NCI-H345 treated with DMSO at 0.1 percent for 48 hours (cell line): ENCODE measurements around the gene MAPK1.
"Not testable (repeated sequence)": the region's sequence is repeated elsewhere in the genome, so short reads cannot be mapped to it uniquely, and the experiment has no call there.

ENCODE experiments used
- DNase-seq: peaks from one replicate; lab custom pipeline; 2025; ENCODE audit not compliant: unreplicated experiment; lab: John Stamatoyannopoulos, UW

Gene MAPK1

DNA sequence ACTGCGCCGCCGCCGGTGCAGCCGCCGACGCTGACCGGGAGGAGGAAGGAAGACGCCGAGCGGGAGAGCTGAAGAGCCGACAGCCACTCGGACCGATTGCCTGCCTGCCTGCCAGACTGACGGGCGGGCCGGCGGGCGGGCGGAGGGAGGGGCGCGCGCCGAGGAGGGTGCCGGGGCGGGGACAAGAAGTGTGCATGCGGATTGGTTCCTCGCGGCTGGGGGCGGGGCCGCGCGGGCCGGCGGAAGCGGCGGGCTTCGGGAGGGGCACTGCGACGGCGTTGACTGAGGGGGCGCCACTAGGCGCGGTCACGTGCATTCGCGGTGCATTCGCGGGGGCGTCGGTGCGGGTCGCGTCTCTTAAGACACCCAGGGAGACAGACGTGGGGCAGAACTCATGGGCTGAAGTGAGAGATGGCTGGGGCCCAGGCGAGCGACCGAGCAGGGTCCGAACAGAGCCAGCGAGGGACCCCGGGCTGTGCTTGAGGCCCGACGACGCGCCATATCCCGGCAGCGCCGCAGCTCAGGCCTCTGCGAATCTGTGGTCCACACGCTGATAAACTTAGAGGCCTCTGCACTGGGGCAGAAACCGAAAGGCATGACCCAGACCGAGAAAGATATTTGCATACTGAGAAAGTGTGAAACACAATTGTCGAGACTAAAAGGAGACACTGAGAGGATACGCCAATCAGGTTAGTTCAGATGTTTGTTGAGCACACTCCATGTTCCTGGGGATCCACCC lies at the start of gene MAPK1:
Gene MAPK1 (minus strand): TSS at position 118 of the 739 bp plus-strand sequence. CDS start 205 bp downstream, outside the sequence.
- peak; percentile 77 for DNase-seq

DNA sequence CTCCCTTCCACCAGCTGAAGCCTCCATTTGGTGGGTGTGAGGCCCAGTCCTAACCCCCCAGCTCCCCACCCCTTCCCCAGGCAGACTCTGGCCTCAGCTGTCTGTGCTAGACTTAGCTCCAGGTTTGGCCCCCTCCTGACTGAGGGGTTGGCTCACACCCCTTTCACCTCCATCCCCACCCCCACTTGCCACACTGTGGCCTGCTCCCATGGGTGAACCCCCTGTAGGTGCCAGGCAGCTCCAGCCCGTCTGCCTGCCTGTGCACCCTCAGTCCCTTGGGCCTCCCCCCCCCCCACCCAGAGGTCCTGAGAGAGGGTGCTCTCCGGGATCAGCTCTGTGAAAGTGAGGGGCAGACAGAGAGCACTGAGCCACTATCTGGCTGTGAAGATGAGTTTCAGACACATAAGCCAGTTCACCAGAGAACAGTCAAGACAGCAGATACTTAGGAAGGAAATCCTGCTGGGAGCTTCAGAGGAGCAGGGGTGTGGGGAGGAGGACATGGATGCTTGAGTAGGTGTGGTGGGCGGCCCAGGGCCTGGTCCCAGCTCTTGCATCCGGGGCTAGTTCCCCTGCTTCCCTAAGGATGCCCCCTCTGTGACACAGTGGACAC lies 49.0 kb upstream of the MAPK1 start:
- DNase-seq, result no peak

- no peak for DNase-seq
Measured at GRCh38 chr22:21915624-21916308, 48.3 kb upstream of the MAPK1 start.

DNA sequence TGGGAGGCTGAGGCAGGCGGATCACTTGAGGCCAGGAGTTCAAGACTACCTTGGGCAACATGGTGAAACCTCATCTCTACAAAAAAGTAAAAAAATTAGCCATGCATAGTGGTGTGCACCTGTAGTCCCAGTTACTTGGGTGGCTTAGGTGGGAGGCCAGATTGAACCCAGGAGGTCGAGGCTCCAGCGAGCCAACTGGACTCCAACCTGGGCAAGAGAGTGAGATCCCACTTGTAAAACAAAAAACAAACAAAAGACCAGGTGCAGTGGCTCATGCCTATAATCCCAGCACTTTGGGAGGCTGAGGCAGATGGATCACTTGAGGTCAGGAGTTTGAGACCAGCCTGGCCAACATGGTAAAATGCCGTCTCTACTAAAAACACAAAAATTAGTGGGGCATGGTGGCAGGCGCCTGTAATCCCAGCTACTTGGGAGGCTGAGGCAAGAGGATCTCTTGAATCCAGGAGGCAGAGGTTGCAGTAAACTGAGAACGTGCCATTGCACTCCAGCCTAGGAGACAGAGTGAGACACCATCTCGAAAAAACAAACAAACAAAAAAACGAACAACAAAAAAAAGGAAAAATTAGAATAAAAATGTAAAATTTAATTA lies 46.7 kb upstream of the MAPK1 start:
- not testable (repeated sequence) for DNase-seq

- DNase-seq, result not testable (repeated sequence)
Measured at GRCh38 chr22:21910367-21910766, 42.9 kb upstream of the MAPK1 start.

DNA sequence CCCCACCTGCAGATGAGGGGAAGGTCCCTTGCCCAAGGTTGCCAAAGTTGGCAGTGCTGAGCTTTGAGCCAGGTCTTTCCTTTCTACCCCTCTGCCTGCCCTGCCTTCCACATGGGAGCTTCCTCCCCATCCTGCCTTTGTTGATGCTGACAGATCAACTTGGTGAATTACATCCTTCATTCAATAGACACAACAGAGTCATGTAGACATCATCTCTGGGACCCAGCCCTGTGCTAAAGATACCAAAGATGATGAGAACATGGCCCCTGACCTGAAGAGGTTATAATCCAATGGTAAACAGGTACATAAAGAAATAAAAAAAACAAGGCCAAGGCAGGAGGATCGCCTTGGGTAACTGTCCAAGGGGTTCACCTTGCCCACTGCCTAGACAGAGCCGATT lies 42.4 kb upstream of the MAPK1 start:
- DNase-seq, result no peak

DNA sequence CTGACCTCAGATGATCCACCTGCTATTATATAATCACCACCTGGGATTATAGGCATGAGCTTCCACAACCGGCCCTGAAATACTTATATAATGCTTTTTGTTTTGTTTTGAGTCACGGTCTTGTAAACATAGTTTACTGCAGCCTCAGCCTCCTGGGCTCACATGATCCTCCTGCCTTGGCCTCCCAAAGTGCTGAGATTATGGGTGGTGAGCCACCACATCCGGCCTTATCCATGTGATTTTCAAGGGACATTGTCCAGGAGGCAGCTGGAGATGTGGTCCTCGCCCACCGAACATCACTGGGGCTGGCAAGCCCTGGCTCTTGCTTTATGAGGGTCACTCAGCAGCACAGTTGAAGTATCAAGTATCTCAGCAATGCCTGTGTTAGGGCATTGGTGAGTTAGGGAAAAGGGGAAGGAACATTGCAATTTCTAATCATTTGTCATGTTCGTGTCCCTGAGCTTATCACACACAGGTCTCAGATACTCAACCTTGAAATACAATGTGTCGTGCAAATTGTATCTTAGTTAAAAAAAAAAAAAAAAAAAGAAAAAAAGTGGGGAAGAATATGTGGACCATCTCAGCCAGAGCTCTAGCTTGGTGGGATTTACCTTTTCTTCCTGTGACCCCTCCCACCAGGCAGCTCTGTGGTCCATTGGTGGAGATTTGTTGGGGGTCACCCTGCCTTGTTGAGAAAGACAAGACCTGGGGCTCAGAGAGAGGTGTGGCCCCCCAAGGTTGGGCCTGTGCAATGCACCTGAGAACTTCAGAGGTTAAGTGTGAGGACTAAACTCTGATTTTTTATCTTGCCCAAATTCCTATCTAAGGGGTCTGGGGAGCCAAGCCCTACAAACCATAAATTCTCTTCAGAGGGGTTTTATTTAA lies 40.4 kb upstream of the MAPK1 start:
- DNase-seq, result no peak

DNA sequence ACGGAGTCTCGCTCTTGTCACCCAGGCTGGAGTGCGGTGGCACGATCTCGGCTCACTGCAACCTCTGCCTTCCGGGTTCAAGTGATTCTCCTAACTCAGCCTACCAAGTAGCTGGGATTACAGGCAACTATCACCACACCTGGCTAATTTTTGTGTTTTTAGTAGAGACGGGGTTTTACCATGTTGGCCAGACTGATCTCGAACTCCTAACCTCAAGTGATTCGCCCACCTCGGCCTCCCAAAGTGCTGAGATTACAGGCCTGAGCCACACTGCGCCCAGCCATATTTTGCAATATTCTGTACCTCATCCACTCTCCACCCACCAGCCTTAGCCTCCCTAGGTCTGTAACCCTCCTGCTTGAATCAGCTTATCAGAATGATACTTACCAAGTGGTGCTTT lies 37.8 kb upstream of the MAPK1 start:
- not testable (repeated sequence) for DNase-seq

DNA sequence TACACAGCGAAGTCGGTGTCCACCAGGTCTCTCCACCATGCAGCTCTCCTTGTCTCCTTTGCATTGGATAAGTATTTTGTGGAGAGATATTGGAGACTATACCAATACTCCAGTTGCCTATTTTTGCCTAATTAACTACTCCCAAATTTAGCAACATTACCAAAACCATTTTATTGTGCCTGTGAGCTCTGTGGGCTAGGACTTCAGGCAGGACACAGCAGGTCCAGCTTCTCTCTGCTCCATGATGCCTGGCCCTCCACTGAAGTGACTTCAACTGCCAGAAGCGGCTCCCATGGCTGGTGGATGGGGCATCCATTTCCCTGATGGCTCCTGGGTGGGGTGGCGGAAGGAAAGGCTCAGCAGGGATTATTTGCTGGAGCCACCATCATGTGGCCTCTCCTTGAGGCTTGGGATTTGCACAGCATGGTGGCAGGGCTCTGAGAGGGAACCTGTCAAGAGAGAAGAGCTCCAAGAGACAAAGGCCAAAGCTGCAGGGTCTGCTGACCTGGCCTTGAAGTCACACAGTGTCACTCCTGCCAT lies 36.9 kb upstream of the MAPK1 start:
- DNase-seq, result no peak

DNA sequence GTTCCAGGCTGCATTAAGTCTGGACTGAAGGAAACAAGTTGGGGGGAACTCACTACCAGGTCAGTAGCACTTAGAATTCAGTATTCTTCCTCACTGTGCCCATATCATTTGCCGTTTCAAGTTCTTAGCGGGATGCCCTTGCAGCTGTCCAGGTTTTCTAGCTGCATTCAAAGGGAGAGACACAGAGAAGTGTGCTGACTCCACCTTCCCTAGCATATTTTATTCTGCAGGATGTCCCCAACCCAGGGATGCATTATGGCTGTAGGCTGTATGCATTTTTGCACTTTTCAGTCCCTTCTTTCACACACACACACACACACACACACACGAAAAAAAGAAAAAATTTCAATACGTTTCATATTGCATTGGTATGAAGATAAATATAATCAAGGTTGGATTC lies 35.8 kb upstream of the MAPK1 start:
- DNase-seq, result no peak

DNA sequence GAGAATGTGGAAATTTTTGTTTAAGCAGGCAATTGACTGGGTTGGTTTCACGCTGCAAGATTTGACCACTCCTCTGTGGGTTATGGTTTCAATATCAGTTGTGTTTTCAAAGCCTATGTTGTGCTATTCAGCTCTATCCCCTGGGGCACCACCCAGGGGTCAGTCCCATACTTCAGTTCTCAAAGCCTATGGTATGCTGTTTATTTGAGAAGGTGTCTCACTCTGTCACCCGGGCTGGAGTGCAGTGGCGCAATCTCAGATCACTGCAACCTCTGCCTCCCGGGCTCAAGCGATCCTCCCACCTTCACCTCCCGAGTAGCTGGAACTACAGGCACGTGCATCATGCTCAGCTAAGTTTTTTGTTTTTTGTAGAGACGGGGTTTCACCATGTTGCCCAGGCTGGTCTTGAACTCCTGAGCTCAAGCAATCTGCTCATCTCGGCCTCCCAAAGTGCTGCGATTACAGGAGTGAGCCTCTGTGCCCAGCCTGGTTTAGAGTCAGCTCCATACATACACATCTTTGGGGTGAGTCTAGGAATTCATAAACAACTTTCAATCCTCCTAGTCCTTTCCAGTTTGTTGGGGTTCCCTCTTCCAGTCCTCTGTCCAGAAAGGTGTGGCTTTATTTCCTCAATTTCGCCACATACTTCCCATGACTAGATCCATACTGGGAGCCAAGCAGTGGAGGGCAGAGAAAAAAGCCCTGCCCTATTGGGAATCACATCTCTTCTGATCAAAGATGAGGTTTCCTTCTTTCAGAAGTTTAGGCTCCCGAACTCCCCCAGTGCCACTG lies 35.0 kb upstream of the MAPK1 start:
- DNase-seq, result no peak

DNA sequence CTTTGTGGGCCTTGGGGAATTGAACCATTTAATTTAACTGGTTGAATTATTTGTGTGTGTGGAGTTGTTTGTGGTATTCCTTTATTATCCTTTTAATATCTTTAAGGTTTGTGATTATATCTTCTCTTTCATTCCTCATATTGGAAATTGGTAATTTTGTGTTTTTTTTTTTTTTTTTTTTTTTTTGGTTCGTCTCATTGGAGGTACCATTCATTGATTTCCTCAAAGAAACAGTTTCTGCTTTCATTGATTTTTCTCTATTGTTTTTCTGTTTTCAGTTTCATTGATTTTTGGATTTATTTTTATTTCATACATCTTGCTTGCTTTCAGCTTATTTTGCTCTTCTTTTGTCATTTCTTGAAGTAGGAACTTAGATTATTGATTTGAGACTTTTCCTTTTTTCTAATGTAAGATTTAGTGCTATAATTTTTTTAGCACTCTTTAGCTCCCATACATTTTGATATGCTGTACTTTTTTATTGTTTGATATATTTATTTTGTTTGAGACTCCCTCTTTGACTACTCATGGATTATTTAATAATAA lies 31.0 kb upstream of the MAPK1 start:
- DNase-seq, result no peak

DNA sequence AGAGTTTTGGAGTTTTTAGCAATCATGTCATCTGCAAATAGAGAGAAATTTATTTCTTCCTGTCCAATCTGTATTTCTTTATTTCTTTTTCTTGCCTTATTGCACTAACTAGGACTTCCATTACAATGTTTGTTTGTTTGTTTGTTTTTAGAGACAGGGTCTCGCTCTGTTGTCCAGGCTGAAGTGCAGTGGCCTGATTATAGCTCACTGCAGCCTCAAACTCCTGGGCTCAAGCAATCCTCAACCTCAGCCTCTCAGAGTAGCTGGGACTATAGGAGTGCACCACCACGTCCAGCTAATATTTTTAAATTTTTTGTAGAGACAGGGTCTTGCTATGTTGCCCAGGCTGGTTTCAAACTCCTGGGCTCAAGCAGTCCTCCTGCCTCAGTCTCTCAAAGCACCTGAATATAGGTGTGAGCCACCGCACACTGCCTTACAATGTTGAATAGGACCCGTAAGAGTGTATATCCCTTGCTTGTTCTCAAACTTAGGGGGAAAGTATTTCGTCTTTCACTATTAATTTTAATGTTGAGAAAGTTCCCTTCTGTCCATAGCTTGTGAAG lies 29.6 kb upstream of the MAPK1 start:
- no peak for DNase-seq

GRCh38 chr22:21896275-21896674 lies 28.8 kb upstream of the MAPK1 start:
- not testable (repeated sequence) for DNase-seq

- no peak for DNase-seq
Measured at GRCh38 chr22:21894799-21895198, 27.4 kb upstream of the MAPK1 start.

GRCh38 chr22:21889251-21889990 lies 22.0 kb upstream of the MAPK1 start:
- DNase-seq, result no peak

GRCh38 chr22:21887841-21888240 lies 20.4 kb upstream of the MAPK1 start:
- no peak for DNase-seq

GRCh38 chr22:21883930-21884329 lies 16.5 kb upstream of the MAPK1 start:
- not testable (repeated sequence) for DNase-seq
